GM19099 (cell line): ENCODE results near the gene GPR148.

Experiments
- POLR2A ChIP-seq: IDR thresholded peaks from 3 replicates; pipeline ENCODE4 v1.6.1; 2011; ENCODE audit warnings: low read depth; ENCODE audit not compliant: insufficient read length; ENCODE audit errors: extremely low read depth

The GPR148 gene

DNA sequence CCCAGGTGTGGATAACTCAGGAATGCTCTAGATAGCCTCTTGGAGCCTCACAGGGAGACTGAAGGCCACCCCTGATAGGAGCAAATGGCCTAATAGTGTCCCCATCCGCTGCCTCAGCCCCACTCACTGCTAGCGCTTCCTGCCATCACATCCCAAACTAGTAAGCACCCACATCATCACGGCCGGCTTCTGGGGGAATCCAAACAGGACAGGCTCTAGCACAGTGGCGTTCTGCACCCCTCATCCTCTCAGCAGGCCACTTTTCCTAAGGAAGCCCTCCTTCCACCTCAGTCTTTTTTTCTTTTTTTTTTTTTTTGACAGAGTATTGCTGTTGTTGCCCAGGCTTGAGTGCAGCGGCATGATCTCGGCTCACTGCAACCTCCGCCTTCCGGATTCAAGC lies 20.2 kb downstream of the GPR148 start:
- TF ChIP-seq POLR2A, result no peak

DNA sequence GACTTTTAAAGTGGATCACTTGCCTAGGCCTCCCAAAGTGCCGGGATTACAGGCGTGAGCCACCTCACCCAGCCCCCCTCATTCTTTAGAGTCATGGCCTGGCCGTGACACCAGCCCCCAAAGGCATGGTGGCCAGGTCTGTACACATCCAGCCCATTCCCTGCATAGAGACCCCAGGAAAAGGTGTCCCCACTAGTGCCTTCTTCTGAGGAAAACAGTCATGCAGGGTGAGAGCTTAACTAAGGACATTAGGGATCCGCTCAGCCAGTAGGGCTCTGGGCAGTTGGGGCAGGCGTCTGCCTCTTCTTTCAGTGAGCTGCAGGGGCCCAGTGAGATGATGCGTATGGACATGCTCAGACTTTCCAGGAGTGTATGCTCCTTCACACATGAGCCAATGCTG lies 20.8 kb downstream of the GPR148 start:
- no peak for TF ChIP-seq POLR2A

DNA sequence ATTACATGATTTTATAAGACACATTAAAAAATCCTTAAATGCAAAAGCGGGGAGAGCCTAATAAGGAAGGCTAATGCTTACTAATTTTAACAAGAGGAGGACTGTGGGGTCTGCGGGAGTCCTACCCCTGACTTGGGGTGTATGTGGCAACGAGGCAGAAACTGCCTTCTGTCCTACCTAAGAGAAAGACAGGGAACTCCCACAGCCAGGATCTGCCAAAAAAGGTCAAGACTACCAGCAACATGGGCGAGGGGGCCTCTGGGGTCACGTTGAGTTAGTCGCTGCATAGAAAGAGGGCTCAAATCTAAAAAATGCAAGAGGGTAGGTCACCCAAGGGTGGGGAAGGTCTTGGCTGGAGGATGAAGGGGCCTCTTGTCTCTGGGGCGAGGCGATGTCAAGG lies 25.9 kb downstream of the GPR148 start:
- no peak for TF ChIP-seq POLR2A

DNA sequence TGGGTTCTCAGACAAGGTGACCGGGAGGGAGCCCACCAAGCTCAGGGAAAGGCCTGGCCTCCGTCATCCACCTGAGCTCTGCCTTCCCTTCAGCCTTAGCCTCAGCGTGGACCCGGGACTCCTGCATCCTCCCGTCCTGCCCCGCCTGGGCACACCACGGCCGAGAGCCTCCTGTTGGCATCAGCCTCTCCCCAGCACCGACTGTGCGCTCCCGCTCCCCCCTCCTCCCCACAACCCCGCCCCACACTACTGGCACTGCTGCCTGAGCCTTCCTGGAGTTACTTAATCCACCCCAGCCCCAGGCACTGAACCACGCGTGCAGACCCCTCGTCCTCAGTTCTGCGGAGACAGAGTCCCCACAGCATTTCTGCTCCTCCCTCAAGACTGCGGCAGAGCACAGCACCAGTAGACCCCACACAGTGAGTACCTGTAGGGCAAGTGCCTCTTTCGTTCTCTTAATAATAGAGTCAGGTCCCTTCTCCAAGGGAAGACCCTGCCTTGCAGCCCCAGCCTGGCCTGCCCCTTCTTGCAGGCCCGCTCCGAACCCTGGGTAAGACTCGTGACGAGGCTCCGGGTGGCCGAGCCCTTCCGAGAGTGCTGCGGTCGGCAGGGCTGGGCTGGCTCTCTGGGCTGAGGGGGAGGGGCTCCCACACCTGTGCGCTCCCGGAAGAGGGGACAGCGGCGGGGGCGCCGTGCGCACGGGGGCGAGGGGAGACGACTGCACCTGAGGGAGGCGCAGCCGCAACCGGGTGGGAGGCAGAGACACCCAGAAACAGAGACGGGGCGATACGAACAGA lies 26.6 kb downstream of the GPR148 start, which contains the start of gene AMER3:
AMER3 (plus strand) TSS at position 285 of the 797 bp plus-strand sequence. CDS start 6,533 bp downstream, outside the sequence.
- no peak for TF ChIP-seq POLR2A

DNA sequence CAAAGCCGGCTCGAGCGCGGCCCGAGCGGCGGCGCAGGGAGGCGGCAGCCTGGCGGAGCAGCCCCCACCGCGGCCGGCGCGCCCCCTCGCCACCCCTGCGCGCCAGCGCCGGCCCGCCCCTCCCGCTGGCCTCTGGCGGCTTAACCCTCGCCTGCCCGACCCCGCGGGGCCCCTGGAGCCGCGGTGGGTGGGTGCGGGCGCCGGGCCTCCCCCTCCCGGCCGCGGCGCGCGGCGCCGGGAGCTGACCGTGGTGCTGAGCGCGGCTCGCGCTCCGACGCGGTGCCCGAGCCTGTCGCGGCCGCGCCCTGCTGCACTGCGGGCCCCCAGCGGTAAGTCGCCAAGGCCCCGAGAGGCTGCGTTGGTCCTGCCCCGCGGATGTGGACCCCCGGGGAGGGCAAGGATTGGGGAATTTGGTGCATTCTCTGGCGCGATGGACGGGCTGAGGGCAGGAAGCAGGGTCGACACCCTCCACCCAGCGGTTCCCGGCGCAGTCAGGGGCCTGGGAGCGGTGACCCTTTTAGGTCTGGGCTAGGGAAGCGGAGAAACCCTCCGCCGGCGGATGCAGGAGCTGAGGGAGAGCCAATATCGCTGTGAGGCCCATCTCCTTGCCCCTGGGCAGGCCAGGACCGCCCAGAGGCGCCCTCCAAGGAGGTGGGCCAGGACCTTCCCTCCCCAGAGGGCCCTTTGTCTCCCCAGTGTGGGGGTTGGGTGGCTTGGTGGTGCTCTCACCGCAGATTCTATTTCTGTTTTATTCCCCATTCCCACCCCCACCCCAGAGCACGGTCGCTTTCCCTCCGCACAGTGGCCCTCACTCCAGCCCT lies 27.4 kb downstream of the GPR148 start:
- TF ChIP-seq POLR2A, result no peak

DNA sequence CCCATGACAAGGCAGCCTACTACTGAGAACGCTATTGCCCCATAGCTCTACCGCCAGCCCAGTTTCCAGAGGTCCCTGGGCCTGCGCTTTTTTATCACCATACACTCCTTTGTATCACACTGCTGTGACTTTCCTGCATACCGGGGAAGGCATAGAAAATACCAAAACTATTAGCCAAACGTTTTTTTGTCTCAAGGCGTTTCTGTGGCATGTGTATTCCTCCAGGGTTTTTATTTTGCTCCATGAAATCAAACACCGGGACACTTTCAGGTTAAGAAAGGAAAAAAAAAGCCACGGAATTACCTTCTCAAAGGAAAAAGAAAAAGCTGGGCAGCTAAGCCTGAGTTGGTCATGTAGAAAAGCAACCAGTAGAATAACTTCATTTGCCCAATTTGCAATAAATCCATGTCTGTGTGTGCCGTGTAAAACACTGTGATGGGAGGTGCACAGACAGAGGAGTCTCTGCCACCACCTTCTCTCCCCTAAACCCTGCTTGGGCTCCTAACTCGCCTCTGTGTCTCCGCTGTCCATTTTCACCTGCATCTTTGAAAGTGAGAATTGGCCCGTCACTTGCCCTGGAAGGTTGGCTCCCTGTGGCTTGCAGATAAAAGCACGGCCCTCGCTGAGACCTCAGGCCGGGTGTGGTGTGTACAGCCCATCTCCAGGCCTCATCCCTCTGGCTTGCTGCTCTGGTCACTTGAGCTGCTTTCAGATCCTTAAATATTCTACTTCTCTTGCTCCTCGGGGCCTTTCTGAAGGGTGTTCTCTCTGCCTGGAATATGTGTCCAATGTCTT lies 28.2 kb downstream of the GPR148 start:
- TF ChIP-seq POLR2A, result no peak

DNA sequence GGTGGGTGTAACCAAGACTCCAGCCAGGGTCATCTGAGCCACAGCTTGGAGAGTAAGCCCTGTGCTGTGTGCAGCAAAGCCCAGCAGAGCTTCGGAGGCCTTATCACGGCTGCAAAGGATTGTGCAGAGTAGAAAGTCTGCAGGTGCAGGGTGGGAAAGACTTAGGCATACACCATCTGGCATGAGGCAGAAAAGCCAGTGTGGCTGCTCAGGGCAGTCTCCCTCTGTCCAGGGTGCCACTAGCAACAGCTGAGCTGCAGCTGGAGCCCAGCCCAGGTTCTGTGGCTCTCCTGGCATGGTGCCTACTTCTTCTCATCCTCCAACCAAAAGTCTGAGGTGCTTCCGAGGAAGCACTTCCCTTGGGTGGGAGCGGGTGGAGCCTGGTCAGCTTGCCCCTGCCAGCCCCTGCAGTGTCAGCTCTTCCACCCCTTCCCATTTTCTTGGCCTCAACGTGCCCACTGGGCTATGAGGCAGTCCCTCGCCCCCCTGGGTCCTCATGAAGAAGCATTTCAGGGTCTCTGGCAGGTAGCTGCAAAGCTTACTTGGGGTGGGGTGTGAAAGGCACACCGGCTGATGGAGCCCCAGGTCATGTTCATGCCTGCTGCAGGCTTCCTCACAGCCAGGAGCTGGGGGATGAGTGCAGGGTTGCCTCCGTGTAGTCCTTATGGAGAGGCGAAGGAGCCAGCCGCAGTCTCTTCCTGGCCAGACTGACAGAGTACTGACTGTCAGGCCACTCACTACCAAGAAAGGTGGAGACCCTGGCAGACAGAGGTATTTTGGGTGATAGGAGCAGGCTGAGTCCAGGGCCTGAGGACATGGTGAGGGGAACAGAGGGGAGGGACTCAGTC lies 31.3 kb downstream of the GPR148 start:
- TF ChIP-seq POLR2A, result no peak

DNA sequence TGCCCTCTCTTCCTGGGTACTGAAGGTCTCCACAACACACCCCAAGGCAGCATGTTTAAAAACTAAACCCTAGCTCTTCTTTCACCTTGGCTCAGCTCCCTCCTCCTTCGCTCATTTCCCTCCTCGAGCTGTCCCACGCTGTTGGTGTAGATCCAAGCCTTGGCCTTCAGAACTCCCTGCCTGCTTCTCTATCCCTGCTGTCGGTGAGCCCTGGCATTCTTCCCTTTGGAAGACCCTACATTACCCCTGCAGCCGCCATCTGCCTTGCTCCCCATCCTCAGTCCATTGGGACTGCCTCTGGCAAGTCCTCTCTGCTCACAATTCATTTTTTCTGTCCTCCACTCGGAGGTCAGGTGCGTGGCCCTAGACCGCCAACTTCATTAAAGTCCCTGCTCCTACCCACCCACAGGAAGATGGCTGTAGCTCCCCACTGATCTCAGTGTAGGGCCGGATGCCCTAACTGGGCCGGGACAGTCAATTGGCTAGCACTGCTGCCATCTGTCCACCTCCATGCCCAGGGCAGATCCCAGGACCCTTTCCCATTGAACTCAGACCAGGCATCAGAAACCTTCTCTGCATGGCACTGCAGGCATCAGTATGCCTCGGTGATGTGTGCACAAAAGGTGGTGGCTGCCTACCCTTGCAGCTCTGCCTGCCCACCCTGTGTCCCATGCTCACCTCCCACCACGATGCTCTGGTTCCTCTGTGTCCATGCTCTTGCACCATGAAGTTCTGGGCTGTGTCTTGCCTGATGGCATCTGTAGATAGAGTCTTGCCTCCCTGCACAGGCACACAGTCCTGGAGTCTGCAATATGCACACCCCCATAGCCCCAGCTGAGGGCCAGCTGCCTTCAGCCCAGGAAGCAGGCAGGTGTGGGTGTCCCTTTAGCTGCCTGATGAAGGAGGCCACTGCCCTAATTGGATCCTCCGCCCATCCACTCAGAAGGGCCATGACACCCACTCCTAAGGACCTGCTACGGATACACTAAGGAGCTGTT lies 32.2 kb downstream of the GPR148 start:
- TF ChIP-seq POLR2A, result no peak

DNA sequence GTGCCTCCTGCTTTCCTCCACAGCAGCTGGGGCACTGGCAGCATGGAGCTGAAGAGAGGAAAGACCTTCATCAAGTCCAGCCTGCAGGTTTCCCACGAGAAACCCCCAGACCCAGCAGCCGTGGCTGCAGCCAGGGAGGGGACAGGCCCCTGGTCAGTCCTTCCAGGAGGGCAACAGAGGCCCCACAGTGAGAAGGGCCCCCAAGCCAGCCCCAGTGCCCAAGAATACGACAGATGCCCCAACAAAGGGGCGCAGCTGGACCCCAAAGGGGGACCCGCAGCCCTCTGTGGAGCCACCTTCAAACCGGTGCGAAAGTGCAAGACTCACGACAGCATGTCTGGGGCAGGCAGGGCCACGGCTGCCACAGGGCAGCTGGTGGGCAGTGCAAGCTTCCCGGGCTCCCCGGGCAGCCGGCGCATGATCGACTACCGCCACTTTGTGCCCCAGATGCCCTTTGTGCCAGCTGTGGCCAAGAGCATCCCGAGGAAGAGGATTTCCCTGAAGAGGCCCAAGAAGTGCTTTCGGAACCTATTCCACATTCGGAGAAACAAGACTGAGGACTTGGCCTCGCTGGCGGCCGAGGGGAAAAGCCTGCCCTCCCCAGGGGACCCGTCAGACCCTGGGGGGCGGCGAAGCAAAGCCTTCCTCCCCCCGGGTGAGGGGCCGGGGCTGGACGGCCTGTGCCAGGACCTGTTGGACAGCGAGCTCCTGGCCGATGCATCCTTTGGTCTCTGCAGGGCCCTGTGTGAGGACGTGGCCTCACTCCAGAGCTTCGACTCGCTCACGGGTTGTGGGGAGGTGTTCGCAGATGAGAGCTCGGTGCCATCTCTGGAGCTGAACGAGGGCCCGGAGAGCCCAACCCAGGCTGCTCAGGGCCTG lies 33.4 kb downstream of the GPR148 start:
- TF ChIP-seq POLR2A, result no peak

DNA sequence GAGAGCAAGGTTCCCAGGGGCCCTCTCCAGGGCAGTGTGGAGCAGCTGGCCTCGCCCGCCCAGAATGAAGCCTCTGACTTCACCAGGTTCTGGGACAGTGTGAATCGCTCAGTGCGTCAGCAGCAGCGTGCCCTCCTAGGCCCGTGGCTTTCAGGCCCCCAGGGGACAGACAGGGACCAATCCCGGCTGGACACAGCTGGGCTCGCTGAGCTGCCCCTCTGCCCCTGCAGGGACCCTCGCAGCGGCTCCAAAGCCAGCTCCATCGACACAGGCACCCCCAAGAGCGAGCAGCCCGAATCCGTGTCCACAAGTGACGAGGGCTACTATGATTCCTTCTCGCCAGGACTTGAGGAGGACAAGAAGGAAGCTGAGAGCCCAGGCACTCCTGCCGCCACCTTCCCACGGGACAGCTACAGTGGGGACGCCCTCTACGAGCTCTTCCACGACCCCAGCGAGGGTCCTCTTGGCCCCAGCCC lies 34.1 kb downstream of the GPR148 start:
- TF ChIP-seq POLR2A, result no peak

DNA sequence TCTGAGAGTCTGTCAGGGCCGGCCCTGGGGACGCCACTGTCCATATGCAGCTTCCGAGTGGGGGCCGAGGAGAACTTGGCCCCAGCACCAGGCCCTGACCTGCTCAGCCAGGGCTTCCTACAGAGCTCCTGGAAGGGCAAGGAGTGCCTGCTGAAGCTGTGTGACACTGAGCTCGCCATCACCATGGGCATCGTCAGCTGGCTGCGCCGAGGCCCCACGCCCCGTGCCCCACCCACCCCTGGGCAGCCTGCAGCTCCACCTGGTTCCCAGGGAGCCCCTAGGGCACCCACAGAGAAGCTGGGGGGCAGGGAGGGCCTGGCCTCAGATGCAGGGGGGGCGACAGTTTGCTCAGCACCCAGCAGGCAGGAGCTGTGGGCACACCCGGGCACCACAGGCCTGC lies 34.5 kb downstream of the GPR148 start:
- TF ChIP-seq POLR2A, result no peak

DNA sequence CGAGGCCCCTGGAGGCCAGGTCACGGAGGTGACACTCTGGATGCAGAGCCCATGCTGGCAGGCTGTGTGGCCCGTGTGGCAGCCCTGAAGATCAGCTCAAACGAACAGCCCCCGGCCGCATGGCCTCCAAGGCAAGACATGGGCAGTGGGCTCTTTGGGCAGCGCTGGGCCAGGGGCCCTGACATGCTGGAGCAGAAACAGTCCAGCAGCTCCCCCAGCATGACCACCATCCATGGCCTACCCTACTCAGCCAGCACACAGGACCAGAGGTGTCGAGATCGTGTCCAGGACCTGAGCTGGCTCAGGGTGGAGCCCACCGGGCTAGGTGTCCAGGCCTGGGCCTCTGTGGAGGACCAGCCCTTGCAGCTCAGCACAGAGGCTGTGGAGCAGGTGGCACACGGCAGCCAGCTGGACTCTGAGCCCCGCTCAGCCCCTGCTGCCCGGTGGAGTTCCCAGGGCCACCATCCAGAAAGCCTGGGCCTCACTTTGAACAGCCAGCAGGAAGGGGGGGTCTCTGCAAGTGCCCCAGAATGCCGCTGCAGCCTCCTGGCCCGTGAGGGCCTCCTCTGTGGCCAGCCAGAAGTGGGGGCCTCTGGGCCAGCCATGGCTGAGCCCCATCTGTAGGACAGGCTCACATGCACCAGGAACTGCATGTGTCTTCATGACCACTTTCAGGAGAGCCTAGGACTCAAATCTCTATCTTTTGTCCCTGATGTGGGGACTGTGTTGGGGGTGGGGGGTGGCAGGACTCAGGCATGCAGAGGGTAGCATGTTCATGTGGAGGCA lies 35.4 kb downstream of the GPR148 start:
- TF ChIP-seq POLR2A, result no peak

DNA sequence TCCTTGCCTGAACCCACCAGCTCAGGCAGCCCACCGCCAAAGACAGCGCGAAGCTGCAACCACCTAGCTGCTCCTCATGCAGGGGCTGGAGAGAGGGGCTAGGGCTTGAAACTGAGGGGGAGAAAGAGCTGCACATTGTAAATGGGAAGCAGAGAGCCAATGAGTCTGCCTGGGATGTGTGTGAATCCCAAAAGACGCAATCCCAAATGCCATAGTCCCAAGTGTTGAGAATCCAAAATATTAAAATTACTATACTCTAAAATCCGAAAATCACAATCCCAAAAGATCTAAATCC lies 35.9 kb downstream of the GPR148 start:
- no peak for TF ChIP-seq POLR2A
